Astrocyte (in vitro differentiated cells and primary cell): Measurements from ENCODE around the gene NCK2. TPM values are rescaled to one million over a fixed set of nuclear protein-coding genes. Genes with fewer than 3 reads are reported as not detected.

Experiments used
- DNase-seq: peaks from one replicate; pipeline ENCODE4 v3.0.0-alpha.2; 2010; ENCODE audit warnings: low read depth
- FAIRE-seq: peaks from 2 replicates; lab custom pipeline; 2011; peaks lifted over from hg19 to GRCh38; lab: Jason Lieb, UNC
- H2AFZ ChIP-seq: 2 replicates; pipeline ENCODE4 v1.6.0; 2012; ENCODE audit warnings: low read depth, low read length, inconsistent platforms
- H3K27ac ChIP-seq: 2 replicates; pipeline ENCODE4 v1.5.1; 2011; ENCODE audit warnings: low read depth, low read length, inconsistent platforms
- H3K27me3 ChIP-seq: 2 replicates; pipeline ENCODE4 v1.6.0; 2011; ENCODE audit warnings: low read length, inconsistent platforms; ENCODE audit not compliant: insufficient read depth
- H3K36me3 ChIP-seq: 2 replicates; pipeline ENCODE4 v1.5.1; 2011; ENCODE audit warnings: low read length, inconsistent platforms; ENCODE audit not compliant: insufficient read depth
- H3K4me1 ChIP-seq: 2 replicates; pipeline ENCODE4 v1.5.1; 2011; ENCODE audit warnings: low read length, inconsistent platforms; ENCODE audit not compliant: insufficient read depth
- H3K4me2 ChIP-seq: 2 replicates; pipeline ENCODE4 v1.6.0; 2012; ENCODE audit warnings: low read length, inconsistent platforms
- H3K4me3 ChIP-seq: 2 replicates; pipeline ENCODE4 v1.5.1; 2011; ENCODE audit warnings: low read depth, mild to moderate bottlenecking, low read length, inconsistent platforms; ENCODE audit not compliant: insufficient read depth
- H3K79me2 ChIP-seq: 2 replicates; pipeline ENCODE4 v1.6.0; 2012; ENCODE audit warnings: mild to moderate bottlenecking, low read length, inconsistent platforms; ENCODE audit not compliant: insufficient read depth
- H3K9ac ChIP-seq: 2 replicates; pipeline ENCODE4 v1.6.0; 2012; ENCODE audit warnings: mild to moderate bottlenecking, low read length, inconsistent platforms
- H3K9me3 ChIP-seq: 2 replicates; pipeline ENCODE4 v1.5.1; 2012; ENCODE audit warnings: low read depth, mild to moderate bottlenecking, low read length, inconsistent platforms; ENCODE audit not compliant: insufficient read depth
- H4K20me1 ChIP-seq: 2 replicates; pipeline ENCODE4 v1.6.0; 2012; ENCODE audit warnings: low read length, inconsistent platforms; ENCODE audit not compliant: insufficient read depth
- H3K27ac Mint-ChIP-seq: one replicate; pipeline ENCODE4 v1.8.0; 2021; ENCODE audit warnings: mild to moderate bottlenecking, mixed read lengths; ENCODE audit not compliant: unreplicated experiment
- H3K27me3 Mint-ChIP-seq: one replicate; pipeline ENCODE4 v1.8.0; 2021; ENCODE audit warnings: low read depth, mixed read lengths; ENCODE audit not compliant: unreplicated experiment
- H3K36me3 Mint-ChIP-seq: one replicate; pipeline ENCODE4 v1.8.0; 2021; ENCODE audit warnings: low read depth, mixed read lengths; ENCODE audit not compliant: unreplicated experiment
- H3K4me1 Mint-ChIP-seq: one replicate; pipeline ENCODE4 v1.8.0; 2021; ENCODE audit warnings: low read depth, mixed read lengths; ENCODE audit not compliant: unreplicated experiment
- H3K4me3 Mint-ChIP-seq: one replicate; pipeline ENCODE4 v1.8.0; 2021; ENCODE audit warnings: mild to moderate bottlenecking, moderate library complexity, mixed read lengths; ENCODE audit not compliant: unreplicated experiment
- H3K9me3 Mint-ChIP-seq: one replicate; pipeline ENCODE4 v1.8.0; 2021; ENCODE audit warnings: mild to moderate bottlenecking, mixed read lengths; ENCODE audit not compliant: unreplicated experiment
- CTCF ChIP-seq: IDR thresholded peaks from 2 replicates; pipeline ENCODE4 v1.5.1; 2011; ENCODE audit warnings: low read depth, mild to moderate bottlenecking, inconsistent platforms, low read length, moderate library complexity; ENCODE audit not compliant: insufficient read depth
- EZH2 ChIP-seq: IDR thresholded peaks from 2 replicates; pipeline ENCODE4 v1.6.1; 2012; ENCODE audit warnings: mild to moderate bottlenecking, low read length, inconsistent platforms; ENCODE audit not compliant: insufficient read depth
- total RNA-seq: library from RNA; stranded (reverse); gene quantifications from 2 replicates; pipeline ENCODE4 v1.2.1, GENCODE V29; 2021

NCK2 gene
- total RNA-seq, 1 donor from 2014 or later, result 61.6 TPM

GRCh38 chr2:105746177-105747080 lies 1.7 kb downstream of the NCK2 start:
- Histone ChIP-seq H3K4me2 (peak overlapping the region; percentile 90), H3K4me3 (peak overlapping the region; percentile 87), H3K27me3 (no peaks in the 10 kb centered on the region), H3K79me2 (peaks cover 63% of the 10 kb centered on the region), H3K9me3 (no peaks in the 10 kb centered on the region), H4K20me1 (peaks cover 59% of the 10 kb centered on the region), H3K36me3 (no peaks in the 10 kb centered on the region), H3K27ac (peak overlapping the region; percentile 62), H3K4me1 (peaks cover 43% of the 10 kb centered on the region), H3K9ac (peak overlapping the region; percentile 86), H2AFZ (no peak overlapping the region)
- peaks cover 6% of the 10 kb centered on the region for H3K9me3 Mint-ChIP-seq
- TF ChIP-seq CTCF (no peak), EZH2 (no peak)
- DNase-seq (no peak), FAIRE-seq (no peak)
- H3K27ac Mint-ChIP-seq, result peak overlapping the region; percentile 63
- H3K27me3 Mint-ChIP-seq, result no peaks in the 10 kb centered on the region
- H3K4me1 Mint-ChIP-seq, result peaks cover 36% of the 10 kb centered on the region
- peaks cover 2% of the 10 kb centered on the region for H3K36me3 Mint-ChIP-seq
- peak overlapping the region; percentile 91 for H3K4me3 Mint-ChIP-seq

GRCh38 chr2:105747254-105747894 lies 2.7 kb downstream of the NCK2 start:
- H3K27me3 ChIP-seq, result no peaks in the 10 kb centered on the region
- peak overlapping the region; percentile 90 for H3K4me2 ChIP-seq
- FAIRE-seq (no peak), DNase-seq (no peak)
- Mint-ChIP-seq H3K27ac (no peak overlapping the region), H3K4me1 (peaks cover 36% of the 10 kb centered on the region), H3K36me3 (peaks cover 2% of the 10 kb centered on the region), H3K4me3 (peak overlapping the region; percentile 91), H3K9me3 (peaks cover 4% of the 10 kb centered on the region), H3K27me3 (no peaks in the 10 kb centered on the region)
- H2AFZ ChIP-seq, result no peak overlapping the region
- no peak overlapping the region for H3K9ac ChIP-seq
- TF ChIP-seq EZH2, result no peak
- no peak for TF ChIP-seq CTCF
- peaks cover 43% of the 10 kb centered on the region for H3K4me1 ChIP-seq
- no peaks in the 10 kb centered on the region for H3K9me3 ChIP-seq
- no peak overlapping the region for H3K4me3 ChIP-seq
- no peak overlapping the region for H3K27ac ChIP-seq
- H4K20me1 ChIP-seq, result peaks cover 61% of the 10 kb centered on the region
- no peaks in the 10 kb centered on the region for H3K36me3 ChIP-seq
- H3K79me2 ChIP-seq, result peaks cover 72% of the 10 kb centered on the region
